Measurements from ENCODE around the gene KCNIP1.

DNA sequence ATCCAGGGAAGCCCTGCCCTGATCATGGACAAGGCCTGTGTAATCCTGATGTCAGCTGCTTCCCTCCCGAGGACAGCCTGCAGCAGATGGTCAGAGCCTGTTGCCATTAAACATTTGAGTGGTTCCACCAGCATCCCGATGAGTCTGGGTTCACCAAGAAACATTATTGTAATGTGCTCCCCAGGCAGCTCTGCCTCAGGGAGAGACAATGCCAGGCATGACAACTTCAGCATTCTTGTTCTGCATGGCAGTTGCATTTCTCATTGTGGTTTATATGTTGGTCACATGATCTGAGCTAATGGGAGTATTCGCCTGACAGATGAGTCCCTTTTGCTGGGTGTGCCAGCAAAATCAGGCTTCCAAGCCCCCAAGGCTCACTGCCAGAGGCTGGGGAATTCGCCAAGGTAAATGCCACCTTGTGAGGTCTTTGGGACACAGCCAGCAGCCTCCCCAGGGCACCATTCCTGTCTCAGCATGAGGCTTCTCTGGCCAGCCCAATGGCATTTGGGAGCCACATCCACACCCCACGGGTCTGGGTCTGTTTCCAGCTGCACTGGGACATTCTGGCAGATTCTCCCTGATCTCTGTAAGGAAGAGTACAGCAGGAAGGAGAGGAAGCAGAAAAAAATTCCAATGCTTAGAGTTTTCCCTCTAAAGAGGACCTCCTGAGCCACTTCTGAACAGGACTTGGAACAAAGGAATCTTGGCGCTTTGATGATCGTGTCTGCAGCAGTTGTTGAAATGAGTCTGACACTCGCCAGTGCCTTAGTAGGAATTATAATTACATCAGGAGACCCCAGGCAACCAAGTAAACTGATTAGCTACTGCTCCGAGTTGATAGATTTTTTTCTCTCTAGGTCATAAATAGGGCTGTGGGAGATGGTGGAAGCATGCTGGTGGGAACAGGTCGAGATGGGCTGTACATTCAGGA is 18.7 kb downstream of the KCNIP1 start:
- no peak for TF ChIP-seq SMC3 (conservative IDR thresholded peaks at IDR 0.05; ENCODE audit: poor library complexity)
- TF ChIP-seq POLR2AphosphoS5 (IDR thresholded peaks at IDR 0.05), result peak; percentile 10
- no peak for TF ChIP-seq EP300 (conservative IDR thresholded peaks at IDR 0.05; ENCODE audit: poor library complexity, severe bottlenecking)
- TF ChIP-seq EZH2 (IDR thresholded peaks at IDR 0.05; ENCODE audit: borderline replicate concordance, insufficient read depth, low read length, poor library complexity, severe bottlenecking), result no peak
- TF ChIP-seq, protein P1, sequence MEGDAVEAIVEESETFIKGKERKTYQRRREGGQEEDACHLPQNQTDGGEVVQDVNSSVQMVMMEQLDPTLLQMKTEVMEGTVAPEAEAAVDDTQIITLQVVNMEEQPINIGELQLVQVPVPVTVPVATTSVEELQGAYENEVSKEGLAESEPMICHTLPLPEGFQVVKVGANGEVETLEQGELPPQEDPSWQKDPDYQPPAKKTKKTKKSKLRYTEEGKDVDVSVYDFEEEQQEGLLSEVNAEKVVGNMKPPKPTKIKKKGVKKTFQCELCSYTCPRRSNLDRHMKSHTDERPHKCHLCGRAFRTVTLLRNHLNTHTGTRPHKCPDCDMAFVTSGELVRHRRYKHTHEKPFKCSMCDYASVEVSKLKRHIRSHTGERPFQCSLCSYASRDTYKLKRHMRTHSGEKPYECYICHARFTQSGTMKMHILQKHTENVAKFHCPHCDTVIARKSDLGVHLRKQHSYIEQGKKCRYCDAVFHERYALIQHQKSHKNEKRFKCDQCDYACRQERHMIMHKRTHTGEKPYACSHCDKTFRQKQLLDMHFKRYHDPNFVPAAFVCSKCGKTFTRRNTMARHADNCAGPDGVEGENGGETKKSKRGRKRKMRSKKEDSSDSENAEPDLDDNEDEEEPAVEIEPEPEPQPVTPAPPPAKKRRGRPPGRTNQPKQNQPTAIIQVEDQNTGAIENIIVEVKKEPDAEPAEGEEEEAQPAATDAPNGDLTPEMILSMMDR (IDR thresholded peaks at IDR 0.05; ENCODE audit: poor library complexity, severe bottlenecking), result no peak
- TF ChIP-seq, protein P2, sequence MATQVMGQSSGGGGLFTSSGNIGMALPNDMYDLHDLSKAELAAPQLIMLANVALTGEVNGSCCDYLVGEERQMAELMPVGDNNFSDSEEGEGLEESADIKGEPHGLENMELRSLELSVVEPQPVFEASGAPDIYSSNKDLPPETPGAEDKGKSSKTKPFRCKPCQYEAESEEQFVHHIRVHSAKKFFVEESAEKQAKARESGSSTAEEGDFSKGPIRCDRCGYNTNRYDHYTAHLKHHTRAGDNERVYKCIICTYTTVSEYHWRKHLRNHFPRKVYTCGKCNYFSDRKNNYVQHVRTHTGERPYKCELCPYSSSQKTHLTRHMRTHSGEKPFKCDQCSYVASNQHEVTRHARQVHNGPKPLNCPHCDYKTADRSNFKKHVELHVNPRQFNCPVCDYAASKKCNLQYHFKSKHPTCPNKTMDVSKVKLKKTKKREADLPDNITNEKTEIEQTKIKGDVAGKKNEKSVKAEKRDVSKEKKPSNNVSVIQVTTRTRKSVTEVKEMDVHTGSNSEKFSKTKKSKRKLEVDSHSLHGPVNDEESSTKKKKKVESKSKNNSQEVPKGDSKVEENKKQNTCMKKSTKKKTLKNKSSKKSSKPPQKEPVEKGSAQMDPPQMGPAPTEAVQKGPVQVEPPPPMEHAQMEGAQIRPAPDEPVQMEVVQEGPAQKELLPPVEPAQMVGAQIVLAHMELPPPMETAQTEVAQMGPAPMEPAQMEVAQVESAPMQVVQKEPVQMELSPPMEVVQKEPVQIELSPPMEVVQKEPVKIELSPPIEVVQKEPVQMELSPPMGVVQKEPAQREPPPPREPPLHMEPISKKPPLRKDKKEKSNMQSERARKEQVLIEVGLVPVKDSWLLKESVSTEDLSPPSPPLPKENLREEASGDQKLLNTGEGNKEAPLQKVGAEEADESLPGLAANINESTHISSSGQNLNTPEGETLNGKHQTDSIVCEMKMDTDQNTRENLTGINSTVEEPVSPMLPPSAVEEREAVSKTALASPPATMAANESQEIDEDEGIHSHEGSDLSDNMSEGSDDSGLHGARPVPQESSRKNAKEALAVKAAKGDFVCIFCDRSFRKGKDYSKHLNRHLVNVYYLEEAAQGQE (IDR thresholded peaks at IDR 0.05; ENCODE audit: borderline replicate concordance), result peak; percentile 46
- no peak for TF ChIP-seq RAD21 (conservative IDR thresholded peaks at IDR 0.05)
